Brain microvascular endothelial cell (primary cell): ENCODE measurements around the gene PPP5C.
A peak's percentile ranks its signal among the peaks of the same experiment; 100 is the strongest.

Experiments used
- DNase-seq: peaks from one replicate; pipeline ENCODE4 v3.0.0-alpha.2; 2020
- H3K27ac ChIP-seq: fragments of 250-450 bp; sonication (Bioruptor Pico); 2 replicates; pipeline ENCODE4 v1.5.1; 2020; ENCODE audit warnings: mild to moderate bottlenecking, moderate library complexity
- H3K27me3 ChIP-seq: fragments of 250-450 bp; sonication (Bioruptor Pico); replicated peaks from 2 replicates; pipeline ENCODE4 v1.5.1; 2020; ENCODE audit warnings: mild to moderate bottlenecking
- H3K36me3 ChIP-seq: fragments of 250-450 bp; sonication (Bioruptor Pico); replicated peaks from 2 replicates; pipeline ENCODE4 v1.5.1; 2020; ENCODE audit warnings: mild to moderate bottlenecking
- H3K4me3 ChIP-seq: 2 replicates; pipeline ENCODE4 v1.5.1; 2011; ENCODE audit warnings: low read depth, mild to moderate bottlenecking, control low read depth, low read length, moderate library complexity
- CTCF ChIP-seq: IDR thresholded peaks from 2 replicates; pipeline ENCODE4 v1.5.1; 2011; ENCODE audit warnings: low read depth, mild to moderate bottlenecking, moderate library complexity, low read length, control low read depth, inconsistent platforms; ENCODE audit errors: missing control alignments
- in situ Hi-C: cut with HindIII; loops from 2 replicates; pipeline ENCODE4 v1.10.0; 2017; ENCODE audit warnings: low sequenced_read_pairs, low pct_ligation_motif_present

Gene PPP5C

GRCh38 chr19:46366620-46367292 is 19.9 kb downstream of the PPP5C start:
- in situ Hi-C loops = no loop called here
- DNase-seq = no peak
- Histone ChIP-seq H3K4me3 (no peak overlapping the region), H3K27me3 (no peaks in the 10 kb centered on the region), H3K27ac (no peak overlapping the region), H3K36me3 (peaks cover 10% of the 10 kb centered on the region)
- TF ChIP-seq CTCF = no peak

GRCh38 chr19:46367426-46367825 is 20.5 kb downstream of the PPP5C start:
- Histone ChIP-seq H3K27me3 (no peaks in the 10 kb centered on the region), H3K4me3 (no peak overlapping the region), H3K36me3 (peaks cover 10% of the 10 kb centered on the region), H3K27ac (no peak overlapping the region)
- TF ChIP-seq CTCF = no peak
- DNase-seq = no peak
- in situ Hi-C loops = no loop called here

GRCh38 chr19:46368116-46368515 is 21.2 kb downstream of the PPP5C start:
- Histone ChIP-seq H3K4me3 (no peak overlapping the region), H3K27me3 (no peaks in the 10 kb centered on the region), H3K27ac (no peak overlapping the region), H3K36me3 (peaks cover 10% of the 10 kb centered on the region)
- in situ Hi-C loops = no loop called here
- no peak for TF ChIP-seq CTCF
- no peak for DNase-seq

DNA sequence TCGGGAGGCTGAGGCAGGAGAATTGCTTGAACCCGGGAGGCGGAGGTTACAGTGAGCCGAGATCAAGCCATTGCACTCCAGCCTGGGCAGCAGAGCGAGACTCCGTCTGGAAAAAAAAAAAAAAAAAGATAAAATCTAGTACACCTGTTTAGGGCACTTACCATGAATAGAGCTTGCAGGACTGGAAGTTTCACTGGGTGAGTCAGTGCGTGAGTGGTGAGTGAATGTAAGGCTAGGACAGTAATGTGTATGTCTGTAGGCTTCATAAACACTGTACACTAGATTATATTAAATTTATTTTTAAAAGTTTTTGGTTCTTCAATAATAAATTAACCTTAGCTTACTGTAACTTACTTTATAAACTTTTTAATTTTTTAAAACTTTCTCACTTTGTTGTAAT is 22.9 kb downstream of the PPP5C start:
- no peak for DNase-seq
- TF ChIP-seq CTCF = no peak
- no peaks in the 10 kb centered on the region for H3K27me3 ChIP-seq
- H3K36me3 ChIP-seq = peaks cover 5% of the 10 kb centered on the region
- in situ Hi-C loops = no loop called here
- no peak overlapping the region for H3K4me3 ChIP-seq
- no peak overlapping the region for H3K27ac ChIP-seq

- Histone ChIP-seq H3K27ac (no peak overlapping the region), H3K36me3 (peaks cover 8% of the 10 kb centered on the region), H3K4me3 (no peak overlapping the region), H3K27me3 (no peaks in the 10 kb centered on the region)
- no peak for DNase-seq
- in situ Hi-C loops = no loop called here
- TF ChIP-seq CTCF = peak; percentile 4
Observed at GRCh38 chr19:46371371-46371901, 24.5 kb downstream of the PPP5C start.
